ENCODE measurements around the gene SPATS2L.

SPATS2L gene

DNA sequence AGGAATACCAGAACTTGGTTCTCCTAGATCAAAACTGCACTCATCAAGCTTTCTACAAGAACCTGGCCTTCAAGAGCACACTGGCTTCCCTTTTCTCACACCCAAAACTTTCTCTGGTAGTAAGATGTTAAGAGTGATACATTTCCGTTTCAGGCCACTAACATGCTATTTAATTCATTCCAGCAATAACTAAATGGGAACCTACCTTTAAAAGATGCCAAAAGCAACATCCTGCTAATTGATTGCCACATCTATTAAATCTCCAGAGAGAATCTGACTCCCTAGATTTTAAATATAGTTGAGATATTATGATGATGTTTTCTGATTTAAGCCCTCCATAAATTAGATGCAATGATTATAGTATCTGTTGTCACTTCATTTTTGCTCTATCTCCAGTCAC is 131.8 kb downstream of the SPATS2L start:
- DNase-seq (ENCODE audit: low read depth, low spot score), result no peak
- no peak overlapping the region for H3K9ac ChIP-seq (ENCODE audit: insufficient read length, low read depth)
- no peak overlapping the region for H3K4me3 ChIP-seq (ENCODE audit: insufficient read length, low read depth)
- H3K4me1 ChIP-seq (ENCODE audit: insufficient read depth, insufficient read length), result no peaks in the 10 kb centered on the region
- no peaks in the 10 kb centered on the region for H3K27me3 ChIP-seq (ENCODE audit: insufficient read depth, insufficient read length)
- H3K9me3 ChIP-seq (ENCODE audit: insufficient read depth, low read length), result no peaks in the 10 kb centered on the region
- peaks cover 25% of the 10 kb centered on the region for H3K36me3 ChIP-seq (ENCODE audit: insufficient read depth, insufficient read length, low read length)
- TF ChIP-seq SUZ12 (IDR thresholded peaks at IDR 0.05; ENCODE audit: extremely low read depth, insufficient read depth, insufficient read length) (no peak), ZNF274 (IDR thresholded peaks at IDR 0.05; ENCODE audit: low read depth, low read length) (no peak), YY1 (IDR thresholded peaks at IDR 0.05; ENCODE audit: insufficient read depth, insufficient read length) (no peak)

- Histone ChIP-seq H3K27me3 (ENCODE audit: insufficient read depth, insufficient read length) (no peaks in the 10 kb centered on the region), H3K9me3 (ENCODE audit: insufficient read depth, low read length) (no peaks in the 10 kb centered on the region), H3K4me1 (ENCODE audit: insufficient read depth, insufficient read length) (no peaks in the 10 kb centered on the region), H3K4me3 (ENCODE audit: insufficient read length, low read depth) (no peak overlapping the region), H3K9ac (ENCODE audit: insufficient read length, low read depth) (no peak overlapping the region), H3K36me3 (ENCODE audit: insufficient read depth, insufficient read length, low read length) (peaks cover 31% of the 10 kb centered on the region)
- TF ChIP-seq YY1 (IDR thresholded peaks at IDR 0.05; ENCODE audit: insufficient read depth, insufficient read length), result no peak
- no peak for TF ChIP-seq ZNF274 (IDR thresholded peaks at IDR 0.05; ENCODE audit: low read depth, low read length)
- TF ChIP-seq SUZ12 (IDR thresholded peaks at IDR 0.05; ENCODE audit: extremely low read depth, insufficient read depth, insufficient read length), result no peak
- DNase-seq (ENCODE audit: low read depth, low spot score), result no peak
These were observed 132.4 kb downstream of the SPATS2L start for GRCh38 chr2:200438846-200439245.

- Histone ChIP-seq H3K27me3 (ENCODE audit: insufficient read depth, insufficient read length) (no peaks in the 10 kb centered on the region), H3K4me1 (ENCODE audit: insufficient read depth, insufficient read length) (no peaks in the 10 kb centered on the region), H3K9ac (ENCODE audit: insufficient read length, low read depth) (no peak overlapping the region), H3K36me3 (ENCODE audit: insufficient read depth, insufficient read length, low read length) (peaks cover 33% of the 10 kb centered on the region), H3K4me3 (ENCODE audit: insufficient read length, low read depth) (no peak overlapping the region), H3K9me3 (ENCODE audit: insufficient read depth, low read length) (no peaks in the 10 kb centered on the region)
- no peak for DNase-seq (ENCODE audit: low read depth, low spot score)
- TF ChIP-seq ZNF274 (IDR thresholded peaks at IDR 0.05; ENCODE audit: low read depth, low read length) (no peak), SUZ12 (IDR thresholded peaks at IDR 0.05; ENCODE audit: extremely low read depth, insufficient read depth, insufficient read length) (no peak), YY1 (IDR thresholded peaks at IDR 0.05; ENCODE audit: insufficient read depth, insufficient read length) (no peak)
These were observed 133.5 kb downstream of the SPATS2L start for GRCh38 chr2:200439981-200440380.

- H3K36me3 ChIP-seq (ENCODE audit: insufficient read depth, insufficient read length, low read length), result peaks cover 34% of the 10 kb centered on the region
- DNase-seq (ENCODE audit: low read depth, low spot score), result no peak
- H3K9me3 ChIP-seq (ENCODE audit: insufficient read depth, low read length), result no peaks in the 10 kb centered on the region
- H3K4me1 ChIP-seq (ENCODE audit: insufficient read depth, insufficient read length), result peaks cover 2% of the 10 kb centered on the region
- H3K9ac ChIP-seq (ENCODE audit: insufficient read length, low read depth), result no peak overlapping the region
- TF ChIP-seq ZNF274 (IDR thresholded peaks at IDR 0.05; ENCODE audit: low read depth, low read length), result no peak
- no peak for TF ChIP-seq SUZ12 (IDR thresholded peaks at IDR 0.05; ENCODE audit: extremely low read depth, insufficient read depth, insufficient read length)
- TF ChIP-seq YY1 (IDR thresholded peaks at IDR 0.05; ENCODE audit: insufficient read depth, insufficient read length), result no peak
- H3K4me3 ChIP-seq (ENCODE audit: insufficient read length, low read depth), result no peak overlapping the region
- H3K27me3 ChIP-seq (ENCODE audit: insufficient read depth, insufficient read length), result no peaks in the 10 kb centered on the region
These were observed 136.0 kb downstream of the SPATS2L start for GRCh38 chr2:200442471-200442870.

DNA sequence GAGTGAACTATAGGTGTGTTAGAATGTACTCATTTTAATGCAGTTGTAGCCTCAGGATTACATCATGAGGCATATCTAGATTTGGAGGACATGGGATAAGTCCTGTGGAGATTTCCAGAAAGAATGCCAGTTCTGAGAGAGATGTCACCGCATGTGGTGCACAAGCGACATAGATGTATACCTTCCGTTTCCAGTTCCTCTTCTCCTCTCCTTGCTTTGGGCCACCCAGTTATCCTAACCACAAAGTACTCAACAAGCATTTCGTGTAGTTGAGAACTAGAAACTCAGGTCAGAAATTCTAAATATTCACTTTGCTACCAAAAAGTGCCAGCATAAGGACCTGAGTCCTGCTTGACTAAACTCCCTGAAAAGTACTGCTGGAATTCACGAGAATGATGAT is 136.9 kb downstream of the SPATS2L start:
- no peak for TF ChIP-seq ZNF274 (IDR thresholded peaks at IDR 0.05; ENCODE audit: low read depth, low read length)
- no peak for TF ChIP-seq SUZ12 (IDR thresholded peaks at IDR 0.05; ENCODE audit: extremely low read depth, insufficient read depth, insufficient read length)
- TF ChIP-seq YY1 (IDR thresholded peaks at IDR 0.05; ENCODE audit: insufficient read depth, insufficient read length), result no peak
- Histone ChIP-seq H3K9me3 (ENCODE audit: insufficient read depth, low read length) (no peaks in the 10 kb centered on the region), H3K4me1 (ENCODE audit: insufficient read depth, insufficient read length) (peaks cover 2% of the 10 kb centered on the region), H3K36me3 (ENCODE audit: insufficient read depth, insufficient read length, low read length) (peaks cover 34% of the 10 kb centered on the region), H3K4me3 (ENCODE audit: insufficient read length, low read depth) (no peak overlapping the region), H3K9ac (ENCODE audit: insufficient read length, low read depth) (no peak overlapping the region), H3K27me3 (ENCODE audit: insufficient read depth, insufficient read length) (no peaks in the 10 kb centered on the region)
- DNase-seq (ENCODE audit: low read depth, low spot score), result no peak

- Histone ChIP-seq H3K9ac (ENCODE audit: insufficient read length, low read depth) (no peak overlapping the region), H3K27me3 (ENCODE audit: insufficient read depth, insufficient read length) (no peaks in the 10 kb centered on the region), H3K9me3 (ENCODE audit: insufficient read depth, low read length) (no peaks in the 10 kb centered on the region), H3K36me3 (ENCODE audit: insufficient read depth, insufficient read length, low read length) (peaks cover 33% of the 10 kb centered on the region), H3K4me3 (ENCODE audit: insufficient read length, low read depth) (no peak overlapping the region), H3K4me1 (ENCODE audit: insufficient read depth, insufficient read length) (peaks cover 2% of the 10 kb centered on the region)
- no peak for DNase-seq (ENCODE audit: low read depth, low spot score)
- no peak for TF ChIP-seq SUZ12 (IDR thresholded peaks at IDR 0.05; ENCODE audit: extremely low read depth, insufficient read depth, insufficient read length)
- no peak for TF ChIP-seq YY1 (IDR thresholded peaks at IDR 0.05; ENCODE audit: insufficient read depth, insufficient read length)
- no peak for TF ChIP-seq ZNF274 (IDR thresholded peaks at IDR 0.05; ENCODE audit: low read depth, low read length)
These were observed 137.4 kb downstream of the SPATS2L start for GRCh38 chr2:200443916-200444315.

- Histone ChIP-seq H3K9ac (ENCODE audit: insufficient read length, low read depth) (no peak overlapping the region), H3K4me1 (ENCODE audit: insufficient read depth, insufficient read length) (peaks cover 2% of the 10 kb centered on the region), H3K36me3 (ENCODE audit: insufficient read depth, insufficient read length, low read length) (peaks cover 29% of the 10 kb centered on the region), H3K4me3 (ENCODE audit: insufficient read length, low read depth) (no peak overlapping the region), H3K9me3 (ENCODE audit: insufficient read depth, low read length) (no peaks in the 10 kb centered on the region), H3K27me3 (ENCODE audit: insufficient read depth, insufficient read length) (no peaks in the 10 kb centered on the region)
- TF ChIP-seq ZNF274 (IDR thresholded peaks at IDR 0.05; ENCODE audit: low read depth, low read length) (no peak), YY1 (IDR thresholded peaks at IDR 0.05; ENCODE audit: insufficient read depth, insufficient read length) (no peak), SUZ12 (IDR thresholded peaks at IDR 0.05; ENCODE audit: extremely low read depth, insufficient read depth, insufficient read length) (no peak)
- DNase-seq (ENCODE audit: low read depth, low spot score), result no peak
These were observed 138.0 kb downstream of the SPATS2L start for GRCh38 chr2:200444530-200444929.

Data from NT2/D1 (cell line).